Measurements from ENCODE around the gene MMEL1.

- TF ChIP-seq ETV6 (CRISPR knock-in tag; IDR thresholded peaks at IDR 0.05) (no peak), ATF2 (CRISPR knock-in tag; IDR thresholded peaks at IDR 0.05; ENCODE audit: borderline replicate concordance, low read depth) (no peak), CREM (CRISPR knock-in tag; IDR thresholded peaks at IDR 0.05) (no peak), ZNF317 (CRISPR knock-in tag; IDR thresholded peaks at IDR 0.05; ENCODE audit: borderline replicate concordance, low read depth) (no peak), TCF7 (CRISPR knock-in tag; IDR thresholded peaks at IDR 0.05; ENCODE audit: low read depth) (no peak), NFYB (CRISPR knock-in tag; conservative IDR thresholded peaks at IDR 0.05; ENCODE audit: low read depth) (no peak), ZBTB21 (CRISPR knock-in tag; IDR thresholded peaks at IDR 0.05; ENCODE audit: borderline replicate concordance) (no peak), OVOL2 (CRISPR knock-in tag; IDR thresholded peaks at IDR 0.05; ENCODE audit: borderline replicate concordance) (no peak), NR2C2 (CRISPR knock-in tag; IDR thresholded peaks at IDR 0.05) (no peak), CBFB (CRISPR knock-in tag; IDR thresholded peaks at IDR 0.05; ENCODE audit: low read depth) (no peak), TEAD1 (CRISPR knock-in tag; IDR thresholded peaks at IDR 0.05) (no peak)
Observed at GRCh38 chr1:2591581-2592261, 41.1 kb downstream of the MMEL1 start.
